HepG2 (cell line): ENCODE data around the gene UGCG.

Source experiments
- CTCF ChIP-seq: sonication (generic); formaldehyde crosslinking; IDR thresholded peaks from 2 replicates; pipeline ENCODE4 v1.5.0; 2020; ENCODE audit warnings: mild to moderate bottlenecking, missing genetic modification reagents, moderate library complexity
- ZSCAN29 ChIP-seq: sonication (generic); formaldehyde crosslinking; conservative IDR thresholded peaks from 2 replicates; pipeline ENCODE4 v1.4.0; 2020; ENCODE audit warnings: mild to moderate bottlenecking, missing genetic modification reagents

- no peak for TF ChIP-seq ZSCAN29 (CRISPR knock-in tag)
- TF ChIP-seq CTCF (CRISPR knock-in tag): no peak
These were observed 73.0 kb downstream of the UGCG start for GRCh38 chr9:111969622-111970021.
